Placental pericyte (primary cell): ENCODE data around the gene CFAP58. TPM values are rescaled to one million over a fixed set of nuclear protein-coding genes. Genes with fewer than 3 reads are reported as not detected.

Experiments used
- total RNA-seq: library from RNA; depleted of rRNA; stranded (reverse); fragments of >200 nt; gene quantifications from 2 replicates; pipeline ENCODE4 v1.2.3, GENCODE V29; 2012

The CFAP58 gene, protein sequence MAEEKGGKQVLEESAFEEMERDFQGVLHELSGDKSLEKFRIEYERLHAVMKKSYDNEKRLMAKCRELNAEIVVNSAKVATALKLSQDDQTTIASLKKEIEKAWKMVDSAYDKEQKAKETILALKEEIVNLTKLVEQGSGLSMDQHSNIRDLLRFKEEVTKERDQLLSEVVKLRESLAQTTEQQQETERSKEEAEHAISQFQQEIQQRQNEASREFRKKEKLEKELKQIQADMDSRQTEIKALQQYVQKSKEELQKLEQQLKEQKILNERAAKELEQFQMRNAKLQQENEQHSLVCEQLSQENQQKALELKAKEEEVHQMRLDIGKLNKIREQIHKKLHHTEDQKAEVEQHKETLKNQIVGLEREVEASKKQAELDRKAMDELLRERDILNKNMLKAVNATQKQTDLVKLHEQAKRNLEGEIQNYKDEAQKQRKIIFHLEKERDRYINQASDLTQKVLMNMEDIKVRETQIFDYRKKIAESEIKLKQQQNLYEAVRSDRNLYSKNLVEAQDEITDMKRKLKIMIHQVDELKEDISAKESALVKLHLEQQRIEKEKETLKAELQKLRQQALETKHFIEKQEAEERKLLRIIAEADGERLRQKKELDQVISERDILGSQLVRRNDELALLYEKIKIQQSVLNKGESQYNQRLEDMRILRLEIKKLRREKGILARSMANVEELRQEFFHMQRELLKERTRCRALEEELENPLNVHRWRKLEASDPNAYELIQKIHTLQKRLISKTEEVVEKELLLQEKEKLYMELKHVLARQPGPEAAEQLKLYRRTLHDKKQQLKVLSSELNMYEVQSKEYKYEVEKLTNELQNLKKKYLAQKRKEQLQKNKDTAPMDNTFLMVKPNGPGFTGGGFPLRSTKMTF
- 0.29 and 0.44 TPM in 2 replicates for total RNA-seq

DNA sequence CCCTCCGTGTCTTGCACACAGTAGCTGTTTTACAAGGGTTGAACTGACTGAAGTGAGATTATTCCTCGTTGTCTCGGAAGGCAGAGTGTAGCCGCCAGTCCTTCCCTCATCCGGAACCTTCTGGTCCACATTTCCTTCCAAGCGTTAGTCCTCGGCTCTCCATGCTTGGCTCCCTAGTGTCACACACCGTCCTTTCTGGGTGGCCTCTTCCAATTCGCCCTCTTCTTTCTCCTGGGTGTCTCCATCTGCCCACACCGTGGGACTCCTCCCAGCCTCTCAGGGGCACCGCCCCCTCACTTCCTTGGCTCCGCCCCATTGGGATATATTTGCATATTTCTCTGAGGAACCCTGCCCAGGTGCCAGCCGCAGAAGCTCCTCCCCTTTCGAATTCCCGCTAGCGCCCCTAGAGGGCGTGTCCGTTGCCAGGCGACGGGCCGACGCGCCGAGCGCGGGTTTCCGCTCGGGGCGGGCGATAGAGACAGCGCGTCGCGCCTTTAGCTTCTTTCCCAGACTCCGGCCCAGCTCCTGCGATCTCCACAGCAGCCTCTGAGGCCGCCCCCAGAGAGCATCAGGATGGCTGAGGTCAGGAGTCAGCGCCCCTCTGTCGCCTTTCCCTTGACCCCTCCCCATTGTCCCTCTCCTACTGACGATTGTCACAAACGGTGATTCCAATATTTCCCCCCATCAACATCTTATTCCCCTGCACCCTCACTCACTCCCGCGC, at the start of gene CFAP58:
Gene CFAP58, plus strand, starts transcription at position 509 of the 724 bp plus-strand sequence. Its CDS starts 65 bp downstream, at position 574.

GRCh38 chr10:104337985-104338735, 15.5 kb upstream of the CFAP58 start, which contains the start of gene ITPRIP:
Gene ITPRIP (minus strand): TSS chr10:104338465. CDS start chr10:104316051, 22,414 bp downstream.

Other genes with a start within 250 kb of the CFAP58 start
- 5.9 and 15.3 TPM in 2 replicates for gene SFR1, start 231.7 kb upstream of the CFAP58 start, total RNA-seq
- 0.22 TPM in 1 of 2 replicates, not detected in the other for gene CFAP43, start 121.5 kb upstream of the CFAP58 start, total RNA-seq
- 224 and 299 TPM in 2 replicates for gene GSTO1, start 98.9 kb upstream of the CFAP58 start, total RNA-seq
- 0.22 and 1.9 TPM in 2 replicates for gene GSTO2, start 84.6 kb upstream of the CFAP58 start, total RNA-seq
- gene ITPRIP, start 15.4 kb upstream of the CFAP58 start, total RNA-seq: 20.8 and 45.2 TPM in 2 replicates